Measurements from ENCODE around the gene RNF14.
"Not testable (repeated sequence)": the region's sequence is repeated elsewhere in the genome, so short reads cannot be mapped to it uniquely, and the experiment has no call there.

Gene RNF14

GRCh38 chr5:141968914-141969608 lies at the start of gene RNF14:
TSS of gene RNF14 (plus strand) at chr5:141969105. CDS start at chr5:141973589, 4,484 bp downstream.
- DNase-seq (ENCODE audit: low read depth, low spot score): peak; percentile 96

- DNase-seq (ENCODE audit: low read depth, low spot score): no peak
Measured at GRCh38 chr5:141919218-141920119, 49.4 kb upstream of the RNF14 start.

- DNase-seq (ENCODE audit: low read depth, low spot score): no peak
Measured at GRCh38 chr5:141920771-141921170, 48.1 kb upstream of the RNF14 start.

- not testable (repeated sequence) for DNase-seq (ENCODE audit: low read depth, low spot score)
Measured at GRCh38 chr5:141922827-141923447, 46.0 kb upstream of the RNF14 start.

DNA sequence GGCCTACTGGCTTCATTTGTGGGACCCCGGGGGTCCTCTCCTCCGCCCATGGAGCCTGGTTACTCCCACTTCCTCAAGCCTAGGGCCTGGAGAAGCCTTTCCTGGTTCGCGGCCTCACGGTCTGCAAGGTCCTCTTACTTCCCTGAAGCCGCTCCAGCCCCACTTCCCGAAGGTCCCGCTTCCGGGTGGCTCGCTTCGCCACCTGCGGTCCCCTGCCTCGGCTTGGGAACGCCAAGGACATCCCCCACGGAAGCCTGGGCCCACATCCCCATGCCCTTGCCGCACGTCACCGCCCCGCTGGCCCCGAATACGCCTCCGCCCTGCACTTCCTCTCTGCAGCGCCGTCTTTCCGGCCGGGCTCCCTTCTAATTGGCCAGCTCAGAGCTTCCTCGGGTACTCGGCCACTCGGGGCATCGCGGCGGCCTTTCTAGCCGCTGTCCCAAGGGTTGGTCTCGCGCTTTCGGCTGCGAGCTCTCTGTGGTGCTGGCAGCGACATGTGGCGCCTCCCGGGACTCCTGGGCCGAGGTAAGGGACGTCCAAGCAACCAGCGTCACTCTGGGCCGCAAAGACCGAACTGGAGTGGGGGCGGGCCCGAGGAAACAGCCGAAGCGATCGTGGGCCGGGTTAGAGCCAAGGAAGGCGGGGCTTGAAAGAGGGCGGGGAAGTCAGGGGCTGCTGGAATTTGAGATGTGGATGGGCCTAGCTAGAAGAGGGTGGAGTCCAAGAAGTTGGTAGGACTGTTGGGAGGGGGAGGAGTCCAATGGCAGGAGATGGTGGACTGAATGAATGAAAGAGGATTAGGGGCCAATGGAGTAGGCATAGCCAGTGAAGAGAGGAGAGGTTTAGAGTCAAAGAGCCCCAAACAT lies 45.2 kb upstream of the RNF14 start, which contains the start of gene DELE1:
TSS of gene DELE1 (plus strand) at position 424 of the 866 bp plus-strand sequence. CDS start at position 495, 71 bp downstream.
- peak; percentile 96 for DNase-seq (ENCODE audit: low read depth, low spot score)

DNA sequence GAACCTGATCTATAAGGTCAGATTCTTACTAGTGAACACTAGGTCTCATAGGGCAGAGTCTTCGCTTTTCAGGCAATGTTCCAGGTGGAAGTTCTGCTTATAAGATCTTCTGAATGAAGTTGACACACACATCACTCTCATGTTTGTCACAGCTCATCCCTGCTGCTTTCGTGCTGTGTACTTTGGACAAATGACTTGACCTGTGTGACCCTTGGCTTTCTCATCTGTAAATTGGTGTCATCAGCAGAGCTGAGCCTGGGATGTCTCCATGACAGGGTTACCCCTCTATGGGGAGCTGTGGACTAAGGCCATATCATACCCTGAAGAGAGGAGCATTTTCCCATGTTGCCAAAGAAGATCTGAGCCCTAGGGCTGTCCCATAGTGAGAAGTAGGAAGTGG lies 42.5 kb upstream of the RNF14 start:
- no peak for DNase-seq (ENCODE audit: low read depth, low spot score)

DNA sequence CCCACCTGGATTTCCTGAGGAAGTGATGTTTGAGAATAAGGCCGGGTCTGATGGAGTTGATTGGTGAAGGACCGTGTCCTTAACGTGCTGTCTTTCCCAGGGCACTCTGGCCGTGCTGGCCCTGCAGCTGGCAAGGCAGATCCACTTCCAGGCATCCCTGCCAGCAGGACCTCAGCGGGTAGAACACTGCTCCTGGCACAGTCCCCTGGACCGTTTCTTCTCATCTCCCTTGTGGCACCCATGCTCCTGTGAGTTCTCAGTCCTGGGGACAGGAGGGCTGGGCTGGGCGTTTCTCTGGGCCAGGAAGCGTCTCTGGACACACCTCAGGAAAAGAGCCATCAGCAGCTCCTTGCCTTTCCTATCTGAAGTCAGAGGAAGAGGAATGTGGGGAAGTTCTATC lies 40.9 kb upstream of the RNF14 start:
- no peak for DNase-seq (ENCODE audit: low read depth, low spot score)

DNA sequence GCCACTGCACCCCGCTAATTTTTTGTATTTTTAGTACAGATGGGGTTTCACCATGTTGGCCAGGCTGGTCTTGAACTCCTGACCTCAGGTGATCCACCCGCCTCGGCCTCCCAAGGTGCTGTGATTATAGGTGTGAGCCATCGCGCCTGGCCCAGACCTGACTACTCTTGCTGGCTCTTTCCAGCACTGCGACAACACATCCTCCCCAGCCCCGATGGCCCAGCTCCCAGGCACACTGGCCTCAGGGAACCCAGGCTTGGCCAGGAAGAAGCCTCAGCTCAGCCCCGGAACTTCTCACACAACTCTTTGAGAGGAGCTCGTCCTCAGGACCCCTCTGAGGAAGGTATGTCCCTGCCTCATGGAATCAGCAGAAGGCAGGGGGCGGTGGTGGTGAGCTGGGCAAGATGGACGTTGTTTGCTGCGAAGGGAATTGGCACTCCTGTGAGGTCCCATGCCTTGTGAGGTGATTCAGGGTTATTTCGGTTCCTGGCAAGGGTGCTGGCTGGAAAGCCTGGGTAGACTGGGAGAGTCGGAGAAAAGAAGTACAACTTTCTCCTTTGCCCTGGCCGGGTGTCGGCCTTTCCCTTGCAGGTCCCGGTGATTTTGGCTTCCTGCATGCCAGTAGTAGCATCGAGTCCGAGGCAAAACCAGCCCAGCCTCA lies 39.4 kb upstream of the RNF14 start:
- DNase-seq (ENCODE audit: low read depth, low spot score): no peak

GRCh38 chr5:141931694-141932093 lies 37.2 kb upstream of the RNF14 start:
- DNase-seq (ENCODE audit: low read depth, low spot score): no peak

DNA sequence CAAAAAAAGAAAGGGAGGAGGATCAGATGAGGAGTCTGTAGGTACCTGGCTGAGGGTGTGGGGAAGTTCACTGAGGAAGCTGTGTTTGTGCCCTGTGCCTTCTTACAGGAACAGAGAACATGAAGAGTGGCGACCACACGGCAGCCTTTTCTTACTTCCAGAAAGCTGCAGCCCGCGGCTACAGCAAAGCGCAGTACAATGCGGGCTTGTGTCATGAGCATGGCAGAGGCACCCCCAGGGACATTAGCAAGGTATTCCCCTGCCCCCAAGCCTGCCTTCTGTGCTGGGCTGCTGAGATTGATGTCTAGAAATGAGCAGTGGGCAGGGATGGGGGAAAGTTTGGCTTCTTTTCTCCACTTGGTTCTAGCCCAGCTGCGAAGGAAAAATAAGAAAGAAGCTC lies 35.8 kb upstream of the RNF14 start:
- DNase-seq (ENCODE audit: low read depth, low spot score): no peak

DNA sequence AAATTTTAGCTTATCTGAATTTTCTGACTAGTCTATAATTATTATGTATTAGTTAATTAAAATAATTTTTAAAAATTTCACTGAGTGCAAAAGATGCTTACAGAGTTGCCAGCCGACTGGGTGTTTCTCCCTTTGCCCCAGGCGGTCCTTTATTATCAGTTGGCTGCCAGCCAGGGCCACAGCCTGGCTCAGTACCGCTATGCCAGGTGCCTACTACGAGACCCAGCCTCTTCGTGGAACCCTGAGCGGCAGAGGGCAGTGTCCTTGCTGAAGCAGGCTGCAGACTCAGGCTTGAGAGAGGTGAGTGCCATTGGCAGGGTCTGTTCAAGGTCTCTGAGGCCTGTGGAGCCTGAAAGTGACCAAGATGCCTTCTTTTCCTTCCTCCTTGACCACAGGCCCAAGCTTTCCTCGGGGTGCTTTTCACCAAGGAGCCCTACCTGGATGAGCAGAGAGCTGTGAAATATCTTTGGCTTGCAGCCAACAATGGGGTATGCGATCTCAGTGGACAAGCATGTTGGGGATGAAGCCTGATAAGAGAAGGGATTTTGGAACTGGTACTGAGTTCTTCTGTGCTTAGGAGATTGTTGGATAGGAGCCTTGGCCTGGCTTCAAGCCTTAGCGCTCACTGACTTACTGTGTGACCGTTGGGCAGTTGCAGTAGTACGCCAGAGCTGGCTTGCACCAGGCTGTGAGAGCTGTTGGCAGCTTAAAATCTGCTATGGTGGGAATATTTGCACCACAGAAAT lies 34.6 kb upstream of the RNF14 start:
- no peak for DNase-seq (ENCODE audit: low read depth, low spot score)

GRCh38 chr5:141935538-141935937 lies 33.4 kb upstream of the RNF14 start:
- DNase-seq (ENCODE audit: low read depth, low spot score): no peak

- no peak for DNase-seq (ENCODE audit: low read depth, low spot score)
Measured at GRCh38 chr5:141940695-141941271, 28.1 kb upstream of the RNF14 start.

DNA sequence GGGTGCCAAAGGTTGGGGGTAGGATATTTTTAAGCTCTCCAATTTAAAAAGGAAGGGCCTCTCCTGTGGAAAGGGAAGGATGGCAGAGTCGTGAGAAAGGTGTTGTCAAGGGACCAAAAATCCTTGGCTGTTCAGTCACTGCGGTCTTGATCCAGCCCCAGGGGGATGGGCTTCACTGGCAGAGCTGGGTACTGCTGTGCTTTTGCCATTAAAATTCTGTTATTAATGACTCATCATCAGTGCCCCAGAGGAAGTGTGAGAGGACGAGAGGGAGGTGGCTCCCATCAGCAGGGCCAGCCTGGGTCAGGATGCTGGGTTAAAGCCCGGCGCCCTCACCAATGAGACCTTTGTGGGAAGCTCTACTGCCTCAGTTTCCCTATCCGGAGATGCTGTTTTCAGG lies 27.6 kb upstream of the RNF14 start:
- DNase-seq (ENCODE audit: low read depth, low spot score): no peak

- no peak for DNase-seq (ENCODE audit: low read depth, low spot score)
Measured at GRCh38 chr5:141941779-141942178, 27.1 kb upstream of the RNF14 start.

DNA sequence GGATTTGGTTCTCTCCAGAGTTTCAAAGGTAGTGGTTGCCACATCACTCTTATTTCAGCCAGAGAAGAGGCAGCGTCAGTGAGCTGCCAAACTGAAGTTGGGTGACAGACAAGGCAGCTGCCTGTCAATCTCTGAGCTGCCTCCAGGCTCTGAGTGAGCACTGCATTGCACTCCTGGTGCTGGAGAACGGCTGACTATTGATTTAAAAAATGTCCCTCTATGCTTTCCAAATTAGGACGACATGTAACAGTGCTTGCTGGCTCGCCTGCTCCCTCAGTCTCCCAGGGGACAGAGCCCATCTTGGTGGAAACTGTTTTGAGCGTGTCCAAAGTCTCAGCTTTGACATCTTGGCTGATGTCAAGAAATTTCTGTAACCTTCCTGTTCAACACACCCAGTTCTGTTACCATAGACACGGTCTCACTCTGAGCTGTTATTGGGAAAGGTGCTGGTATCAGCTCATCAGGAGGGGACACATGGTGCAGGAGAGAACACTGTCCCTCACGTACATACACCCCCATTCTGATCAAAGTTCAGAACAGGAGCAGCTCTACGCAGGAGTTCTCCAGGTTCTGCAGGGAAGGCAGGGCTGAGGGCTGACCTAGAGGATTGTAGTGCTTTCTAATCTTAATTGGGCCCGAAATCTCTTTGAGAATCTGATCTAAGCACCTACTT lies 26.6 kb upstream of the RNF14 start:
- DNase-seq (ENCODE audit: low read depth, low spot score): no peak

- no peak for DNase-seq (ENCODE audit: low read depth, low spot score)
Measured at GRCh38 chr5:141944076-141944475, 24.8 kb upstream of the RNF14 start.

DNA sequence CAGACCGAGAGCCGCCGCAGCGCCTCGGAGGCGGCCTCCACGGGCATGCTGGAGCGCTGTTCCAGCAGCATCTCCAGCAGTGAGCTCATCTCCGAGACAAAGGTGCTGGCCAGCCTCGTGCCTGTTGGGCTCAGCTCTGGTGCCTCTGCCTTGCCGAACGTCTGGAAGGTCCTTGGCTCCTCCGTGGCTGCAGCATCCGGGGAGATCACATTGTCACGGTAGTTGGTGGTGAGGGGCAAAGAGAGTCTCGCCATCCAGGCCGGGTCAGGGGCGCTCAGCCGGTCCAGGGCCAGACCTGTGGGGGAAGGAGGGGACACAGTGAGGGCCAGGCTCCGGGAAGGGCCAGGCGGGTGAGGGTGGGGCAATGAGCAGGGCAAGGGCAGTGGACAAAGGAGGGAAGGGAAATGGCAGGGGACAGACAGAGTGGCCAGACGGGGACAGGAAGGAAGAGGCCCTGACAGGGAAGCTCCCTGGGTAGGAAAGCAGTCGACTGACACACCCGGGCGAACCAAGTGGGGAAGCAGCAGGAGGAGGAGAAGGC lies 23.3 kb upstream of the RNF14 start:
- DNase-seq (ENCODE audit: low read depth, low spot score): peak; percentile 72

DNA sequence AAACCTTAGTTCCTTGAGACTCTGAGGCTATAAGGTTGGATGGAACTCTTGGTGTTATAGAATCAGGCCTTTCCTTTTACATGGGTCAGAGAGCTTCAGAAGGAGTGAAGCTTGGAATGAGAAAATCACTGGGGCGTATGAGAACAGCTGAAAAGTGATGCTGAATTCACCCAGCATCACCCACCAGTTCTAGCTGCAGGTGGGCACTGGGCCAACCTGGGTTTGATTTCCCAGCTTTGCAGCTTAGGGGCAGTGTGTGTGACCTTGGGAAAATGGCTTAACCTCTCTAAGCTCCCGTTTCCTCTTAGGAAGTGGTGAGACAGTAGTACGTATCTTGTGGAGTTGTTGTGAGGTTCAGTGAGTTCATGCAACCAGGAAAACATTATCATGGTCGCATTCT lies 21.6 kb upstream of the RNF14 start:
- DNase-seq (ENCODE audit: low read depth, low spot score): no peak
